ENCODE results near the gene SLC29A3. TPM values are rescaled to one million over a fixed set of nuclear protein-coding genes. Genes with fewer than 3 reads are reported as not detected.

SLC29A3 gene
- total RNA-seq, 1 donor from 2014 or later: 2.5 TPM

DNA sequence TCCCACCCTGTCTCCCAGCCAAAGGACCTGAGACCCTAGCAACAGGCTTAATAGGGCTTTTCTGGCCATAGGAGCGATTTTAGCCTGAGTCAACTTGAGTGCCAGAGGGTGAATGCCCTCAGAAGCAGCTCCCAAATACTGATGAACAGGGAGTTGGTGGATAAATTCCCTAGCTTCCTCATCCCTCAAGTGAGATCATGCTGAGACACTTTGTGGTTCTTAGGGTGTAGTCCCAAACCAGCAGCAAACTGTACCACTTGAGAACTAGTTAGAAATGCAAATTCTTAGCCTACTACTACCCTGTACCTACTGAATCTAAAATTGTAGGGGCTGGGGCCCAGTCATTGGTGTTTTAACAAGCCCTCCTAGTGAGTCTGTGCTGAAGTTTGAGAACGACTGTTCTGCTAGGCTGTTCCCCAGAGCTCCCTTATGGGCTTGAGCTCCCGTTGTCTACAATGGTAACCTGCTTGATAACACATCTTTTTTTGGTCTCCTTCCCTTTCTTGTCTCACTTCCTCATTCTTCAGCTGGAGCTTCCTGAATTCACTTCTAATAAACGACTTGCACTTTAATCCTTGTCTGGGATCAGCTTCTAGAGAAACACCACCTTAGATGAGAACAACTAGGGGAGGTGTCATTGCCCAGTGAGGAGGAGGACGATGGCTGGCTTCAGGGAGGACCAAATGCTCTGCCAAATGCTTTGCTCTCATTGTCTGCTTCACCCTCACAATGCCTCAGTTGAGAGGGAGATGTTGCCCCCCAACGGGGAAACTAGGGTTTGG, 59.5 kb downstream of the SLC29A3 start:
- TF ChIP-seq EZH2 (IDR thresholded peaks at IDR 0.05) (no peak), EZH2phosphoT487 (IDR thresholded peaks at IDR 0.05) (no peak)
- Mint-ChIP-seq H3K4me3 (no peak overlapping the region), H3K27me3 (ENCODE audit: insufficient read depth, low read depth) (peaks cover 17% of the 10 kb centered on the region), H3K27ac (no peak overlapping the region), H3K36me3 (no peaks in the 10 kb centered on the region), H3K9me3 (no peaks in the 10 kb centered on the region), H3K4me1 (peaks cover 21% of the 10 kb centered on the region)
- Histone ChIP-seq H3K4me1 (peaks cover 31% of the 10 kb centered on the region), H3K4me2 (no peak overlapping the region), H3K9ac (no peak overlapping the region), H3F3A (ENCODE audit: low read depth) (peaks cover 21% of the 10 kb centered on the region), H3K27ac (no peak overlapping the region), H3K9me3 (ENCODE audit: low read depth) (no peaks in the 10 kb centered on the region), H3K4me3 (no peak overlapping the region), H3K36me3 (no peaks in the 10 kb centered on the region), H3K79me2 (ENCODE audit: low read depth) (no peaks in the 10 kb centered on the region), H3K27me3 (peaks cover 25% of the 10 kb centered on the region), H2AFZ (replicated peaks) (no peak overlapping the region), H4K20me1 (ENCODE audit: low read depth) (no peaks in the 10 kb centered on the region)
- no peak for DNase-seq (ENCODE audit: low spot score)

GRCh38 chr10:71379118-71379766, 60.2 kb downstream of the SLC29A3 start:
- DNase-seq (ENCODE audit: low spot score): no peak
- no peak overlapping the region for H3K9ac ChIP-seq
- no peaks in the 10 kb centered on the region for H4K20me1 ChIP-seq (ENCODE audit: low read depth)
- no peaks in the 10 kb centered on the region for H3K9me3 ChIP-seq (ENCODE audit: low read depth)
- H3K79me2 ChIP-seq (ENCODE audit: low read depth): no peaks in the 10 kb centered on the region
- no peak overlapping the region for H3K27ac Mint-ChIP-seq
- no peak overlapping the region for H3K27ac ChIP-seq
- no peak overlapping the region for H3K4me3 Mint-ChIP-seq
- H3K9me3 Mint-ChIP-seq: no peaks in the 10 kb centered on the region
- H2AFZ ChIP-seq (replicated peaks): no peak overlapping the region
- no peak overlapping the region for H3K4me2 ChIP-seq
- peaks cover 20% of the 10 kb centered on the region for H3K27me3 Mint-ChIP-seq (ENCODE audit: insufficient read depth, low read depth)
- no peaks in the 10 kb centered on the region for H3K36me3 Mint-ChIP-seq
- H3K27me3 ChIP-seq: peaks cover 18% of the 10 kb centered on the region
- TF ChIP-seq CTCF (IDR thresholded peaks at IDR 0.05) (no peak), EZH2phosphoT487 (IDR thresholded peaks at IDR 0.05) (no peak), EZH2 (IDR thresholded peaks at IDR 0.05) (no peak)
- peaks cover 21% of the 10 kb centered on the region for H3F3A ChIP-seq (ENCODE audit: low read depth)
- H3K4me3 ChIP-seq: no peak overlapping the region
- H3K4me1 ChIP-seq: peaks cover 31% of the 10 kb centered on the region
- peaks cover 21% of the 10 kb centered on the region for H3K4me1 Mint-ChIP-seq
- H3K36me3 ChIP-seq: no peaks in the 10 kb centered on the region

- H3K9ac ChIP-seq: no peak overlapping the region
- peaks cover 21% of the 10 kb centered on the region for H3K4me1 Mint-ChIP-seq
- no peaks in the 10 kb centered on the region for H3K9me3 Mint-ChIP-seq
Measured at GRCh38 chr10:71380841-71381240, 61.8 kb downstream of the SLC29A3 start.

More at GRCh38 chr10:71380841-71381240, 61.8 kb downstream of the SLC29A3 start:
- no peak overlapping the region for H3K27ac ChIP-seq
- no peak overlapping the region for H3K4me3 ChIP-seq
- no peak overlapping the region for H2AFZ ChIP-seq (replicated peaks)
- Mint-ChIP-seq H3K4me3 (no peak overlapping the region), H3K27me3 (ENCODE audit: insufficient read depth, low read depth) (peaks cover 20% of the 10 kb centered on the region), H3K36me3 (no peaks in the 10 kb centered on the region), H3K27ac (no peak overlapping the region)
- no peak for DNase-seq (ENCODE audit: low spot score)
- no peak overlapping the region for H3K4me2 ChIP-seq
- H3K9me3 ChIP-seq (ENCODE audit: low read depth): no peaks in the 10 kb centered on the region
- H3K27me3 ChIP-seq: peaks cover 6% of the 10 kb centered on the region
- no peaks in the 10 kb centered on the region for H3K79me2 ChIP-seq (ENCODE audit: low read depth)
- no peaks in the 10 kb centered on the region for H4K20me1 ChIP-seq (ENCODE audit: low read depth)
- no peaks in the 10 kb centered on the region for H3K36me3 ChIP-seq
- no peak for TF ChIP-seq CTCF (IDR thresholded peaks at IDR 0.05)
- no peak for TF ChIP-seq EZH2 (IDR thresholded peaks at IDR 0.05)
- no peak for TF ChIP-seq EZH2phosphoT487 (IDR thresholded peaks at IDR 0.05)
- peaks cover 31% of the 10 kb centered on the region for H3K4me1 ChIP-seq
- peaks cover 21% of the 10 kb centered on the region for H3F3A ChIP-seq (ENCODE audit: low read depth)

All from neural progenitor cell (in vitro differentiated cells).